ENCODE results near the gene KRT1.

DNA sequence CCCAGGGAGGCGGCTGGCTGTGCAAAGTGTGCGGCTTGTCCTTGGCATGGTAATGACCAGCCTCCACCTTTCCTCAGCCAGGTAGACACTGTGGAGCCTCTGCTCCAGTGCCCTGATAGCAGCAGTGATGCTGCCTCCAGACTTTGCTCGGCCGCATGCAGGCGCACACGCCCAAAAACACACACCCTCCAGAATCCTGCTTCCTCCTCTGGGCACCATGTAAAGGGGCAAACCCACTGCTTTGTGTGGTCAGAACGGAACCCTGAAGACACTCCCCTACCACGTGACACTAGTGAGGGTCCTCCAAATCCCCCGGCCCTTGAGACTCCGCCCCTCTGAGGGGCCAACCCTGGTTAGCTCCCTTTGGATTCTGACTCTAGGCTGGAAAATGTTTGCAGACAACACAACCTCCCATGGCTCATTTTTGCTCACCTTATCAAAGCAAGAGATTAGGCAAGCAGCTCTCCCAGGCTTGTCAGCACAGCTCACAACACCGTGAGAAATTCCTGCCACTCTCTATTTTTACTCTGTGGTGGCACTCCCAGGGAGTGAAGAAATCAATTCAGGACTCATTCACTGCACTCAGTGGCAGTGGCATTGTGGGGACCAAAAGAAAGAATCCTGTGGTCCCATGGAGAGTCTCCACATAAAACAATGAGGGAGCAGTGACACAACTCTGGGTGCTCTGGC lies 18.6 kb upstream of the KRT1 start:
- TF ChIP-seq, protein P1, sequence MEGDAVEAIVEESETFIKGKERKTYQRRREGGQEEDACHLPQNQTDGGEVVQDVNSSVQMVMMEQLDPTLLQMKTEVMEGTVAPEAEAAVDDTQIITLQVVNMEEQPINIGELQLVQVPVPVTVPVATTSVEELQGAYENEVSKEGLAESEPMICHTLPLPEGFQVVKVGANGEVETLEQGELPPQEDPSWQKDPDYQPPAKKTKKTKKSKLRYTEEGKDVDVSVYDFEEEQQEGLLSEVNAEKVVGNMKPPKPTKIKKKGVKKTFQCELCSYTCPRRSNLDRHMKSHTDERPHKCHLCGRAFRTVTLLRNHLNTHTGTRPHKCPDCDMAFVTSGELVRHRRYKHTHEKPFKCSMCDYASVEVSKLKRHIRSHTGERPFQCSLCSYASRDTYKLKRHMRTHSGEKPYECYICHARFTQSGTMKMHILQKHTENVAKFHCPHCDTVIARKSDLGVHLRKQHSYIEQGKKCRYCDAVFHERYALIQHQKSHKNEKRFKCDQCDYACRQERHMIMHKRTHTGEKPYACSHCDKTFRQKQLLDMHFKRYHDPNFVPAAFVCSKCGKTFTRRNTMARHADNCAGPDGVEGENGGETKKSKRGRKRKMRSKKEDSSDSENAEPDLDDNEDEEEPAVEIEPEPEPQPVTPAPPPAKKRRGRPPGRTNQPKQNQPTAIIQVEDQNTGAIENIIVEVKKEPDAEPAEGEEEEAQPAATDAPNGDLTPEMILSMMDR (IDR thresholded peaks at IDR 0.05; ENCODE audit: insufficient read depth, low read length) = no peak
- TF ChIP-seq, protein P2, sequence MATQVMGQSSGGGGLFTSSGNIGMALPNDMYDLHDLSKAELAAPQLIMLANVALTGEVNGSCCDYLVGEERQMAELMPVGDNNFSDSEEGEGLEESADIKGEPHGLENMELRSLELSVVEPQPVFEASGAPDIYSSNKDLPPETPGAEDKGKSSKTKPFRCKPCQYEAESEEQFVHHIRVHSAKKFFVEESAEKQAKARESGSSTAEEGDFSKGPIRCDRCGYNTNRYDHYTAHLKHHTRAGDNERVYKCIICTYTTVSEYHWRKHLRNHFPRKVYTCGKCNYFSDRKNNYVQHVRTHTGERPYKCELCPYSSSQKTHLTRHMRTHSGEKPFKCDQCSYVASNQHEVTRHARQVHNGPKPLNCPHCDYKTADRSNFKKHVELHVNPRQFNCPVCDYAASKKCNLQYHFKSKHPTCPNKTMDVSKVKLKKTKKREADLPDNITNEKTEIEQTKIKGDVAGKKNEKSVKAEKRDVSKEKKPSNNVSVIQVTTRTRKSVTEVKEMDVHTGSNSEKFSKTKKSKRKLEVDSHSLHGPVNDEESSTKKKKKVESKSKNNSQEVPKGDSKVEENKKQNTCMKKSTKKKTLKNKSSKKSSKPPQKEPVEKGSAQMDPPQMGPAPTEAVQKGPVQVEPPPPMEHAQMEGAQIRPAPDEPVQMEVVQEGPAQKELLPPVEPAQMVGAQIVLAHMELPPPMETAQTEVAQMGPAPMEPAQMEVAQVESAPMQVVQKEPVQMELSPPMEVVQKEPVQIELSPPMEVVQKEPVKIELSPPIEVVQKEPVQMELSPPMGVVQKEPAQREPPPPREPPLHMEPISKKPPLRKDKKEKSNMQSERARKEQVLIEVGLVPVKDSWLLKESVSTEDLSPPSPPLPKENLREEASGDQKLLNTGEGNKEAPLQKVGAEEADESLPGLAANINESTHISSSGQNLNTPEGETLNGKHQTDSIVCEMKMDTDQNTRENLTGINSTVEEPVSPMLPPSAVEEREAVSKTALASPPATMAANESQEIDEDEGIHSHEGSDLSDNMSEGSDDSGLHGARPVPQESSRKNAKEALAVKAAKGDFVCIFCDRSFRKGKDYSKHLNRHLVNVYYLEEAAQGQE (IDR thresholded peaks at IDR 0.05; ENCODE audit: insufficient replicate concordance, low read depth) = no peak
- TF ChIP-seq POLR2AphosphoS5 (IDR thresholded peaks at IDR 0.05; ENCODE audit: low read depth) = no peak

Data from HL-60 (cell line).